ENCODE data around the gene GRIK1.

- TF ChIP-seq CTCF (conservative IDR thresholded peaks at IDR 0.05): peak; percentile 71
- TF ChIP-seq EZH2 (IDR thresholded peaks at IDR 0.05; ENCODE audit: low read depth): no peak
These were observed 440.0 kb downstream of the GRIK1 start for GRCh38 chr21:29499734-29500343.

Data from PC-9 (cell line).